GM18526 (cell line): Measurements from ENCODE around the gene HINT3.

ENCODE experiments used
- POLR2A ChIP-seq: IDR thresholded peaks from 3 replicates; pipeline ENCODE4 v1.6.1; 2011; ENCODE audit not compliant: insufficient read length; ENCODE audit errors: extremely low read depth

Gene HINT3

GRCh38 chr6:125931733-125932450 lies 24.7 kb upstream of the HINT3 start:
- no peak for TF ChIP-seq POLR2A

DNA sequence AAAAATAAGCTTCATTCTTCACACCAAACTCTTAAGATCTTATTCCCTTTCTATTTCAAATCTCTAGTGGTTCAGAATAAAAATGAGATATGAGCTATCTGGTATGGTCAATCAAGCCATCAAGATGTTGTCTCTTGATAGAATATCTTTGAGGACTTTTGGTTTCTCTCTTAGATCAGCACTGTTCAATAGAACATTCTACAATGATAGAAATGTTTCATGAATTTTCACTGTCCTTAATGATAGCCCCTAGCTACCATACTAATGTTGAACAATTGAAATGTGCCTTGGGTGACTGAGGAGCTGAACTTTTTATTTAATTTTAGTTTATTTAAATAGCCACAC lies 24.1 kb upstream of the HINT3 start:
- no peak for TF ChIP-seq POLR2A

- TF ChIP-seq POLR2A = no peak
These were observed 17.5 kb upstream of the HINT3 start for GRCh38 chr6:125939026-125939425.

DNA sequence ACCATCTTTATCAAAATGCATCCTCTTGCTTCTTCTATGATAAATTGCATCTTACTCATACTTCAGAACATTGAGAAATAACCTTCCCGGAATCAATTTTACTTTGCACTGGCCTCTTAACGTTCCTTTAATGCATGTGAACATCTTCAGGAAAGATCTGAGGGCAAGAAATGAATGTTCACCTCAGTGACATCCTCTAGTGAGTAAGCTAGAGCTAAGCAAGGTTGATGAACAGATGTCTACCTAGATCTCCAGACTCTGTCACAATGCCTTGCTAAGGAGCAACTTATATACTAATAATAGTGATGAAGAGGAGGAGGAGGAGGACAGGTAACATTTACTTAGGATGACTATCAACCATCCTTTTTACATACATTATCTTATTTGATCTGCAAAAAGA lies 16.8 kb upstream of the HINT3 start:
- TF ChIP-seq POLR2A = no peak

DNA sequence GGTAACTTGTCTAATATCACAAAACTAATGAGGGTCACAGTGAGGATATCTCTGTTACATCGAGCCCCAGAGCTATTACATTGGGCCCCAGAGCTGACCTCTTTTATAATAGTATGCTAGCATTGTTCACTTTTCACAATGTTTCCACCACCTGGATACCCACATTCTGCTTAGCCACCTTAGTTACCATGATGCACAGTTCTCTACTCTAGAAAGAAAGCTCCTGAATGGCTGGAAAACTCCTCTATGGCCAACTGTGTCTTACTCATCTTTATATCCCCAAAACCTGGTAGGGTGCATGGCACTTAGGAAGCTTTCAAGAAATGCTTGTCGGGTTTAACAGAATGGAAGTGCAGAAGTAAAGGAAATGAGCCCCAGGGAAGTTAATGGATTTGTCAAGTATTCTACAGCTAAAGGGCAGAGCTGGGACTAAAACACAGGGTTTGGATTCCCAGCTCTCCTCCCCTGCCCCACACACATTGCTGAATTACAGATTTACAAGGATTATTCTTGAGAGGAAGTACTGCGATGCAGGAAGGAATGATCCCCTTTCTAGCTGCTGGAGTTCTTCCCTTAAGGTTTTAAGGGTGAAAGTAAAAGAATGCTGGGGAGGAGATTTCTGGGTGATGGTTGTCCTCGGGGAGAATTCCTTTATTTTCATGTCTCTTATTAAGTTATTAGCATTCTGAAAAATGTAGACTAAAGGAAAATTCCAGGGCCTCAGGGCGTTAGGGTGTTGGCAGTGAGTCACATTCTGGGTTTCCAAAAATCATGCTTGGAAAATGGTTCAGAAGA lies 16.1 kb upstream of the HINT3 start:
- TF ChIP-seq POLR2A = no peak

GRCh38 chr6:125942672-125943527 lies 13.7 kb upstream of the HINT3 start:
- TF ChIP-seq POLR2A = no peak

DNA sequence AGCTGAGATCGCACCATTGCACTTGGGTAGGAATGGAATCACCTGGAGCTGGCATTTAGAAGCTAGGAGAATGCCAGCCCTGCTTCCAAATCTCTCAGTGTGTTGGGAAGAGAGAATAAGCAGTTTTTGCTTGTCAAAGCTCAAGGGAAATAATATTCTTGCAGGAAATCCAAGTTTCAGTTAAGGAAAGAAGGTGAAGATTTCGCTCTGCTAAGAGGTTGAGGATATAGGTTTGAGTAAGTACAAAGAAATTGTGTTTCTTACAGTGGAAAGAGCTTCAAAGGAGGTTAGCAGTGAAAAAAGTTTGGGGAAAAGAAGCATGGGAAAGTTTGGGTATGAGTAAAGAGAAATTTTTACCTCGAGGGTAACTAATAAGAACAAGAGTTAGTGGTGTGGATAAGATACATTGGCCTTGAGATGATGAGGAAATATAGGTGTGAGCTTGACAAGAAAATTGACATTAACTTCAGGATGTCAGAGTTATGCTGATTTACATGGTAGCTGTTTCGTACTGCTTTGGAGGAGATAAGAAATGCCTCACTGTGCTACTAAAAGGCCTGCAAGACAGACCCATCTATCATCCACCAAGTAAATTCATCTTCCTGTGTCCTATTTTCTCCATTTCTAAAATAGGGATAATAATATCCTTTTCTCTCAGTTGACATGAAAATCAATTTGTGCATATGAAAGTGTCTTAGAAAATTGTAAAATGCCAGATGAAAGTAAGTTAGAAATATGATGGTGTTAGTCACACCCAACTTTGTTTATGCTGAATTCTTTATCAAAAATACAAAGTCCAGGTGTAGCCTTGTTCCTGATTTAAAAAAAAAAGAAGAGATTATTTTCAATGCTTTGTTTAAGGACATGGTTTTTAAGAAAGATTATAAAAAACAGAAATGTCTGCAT lies 12.8 kb upstream of the HINT3 start:
- no peak for TF ChIP-seq POLR2A

GRCh38 chr6:125944434-125944816 lies 12.1 kb upstream of the HINT3 start:
- TF ChIP-seq POLR2A = no peak

GRCh38 chr6:125944896-125945295 lies 11.7 kb upstream of the HINT3 start:
- no peak for TF ChIP-seq POLR2A

GRCh38 chr6:125945378-125946141 lies 11.0 kb upstream of the HINT3 start:
- no peak for TF ChIP-seq POLR2A

- no peak for TF ChIP-seq POLR2A
These were observed 9.0 kb upstream of the HINT3 start for GRCh38 chr6:125947615-125948014.

- no peak for TF ChIP-seq POLR2A
These were observed 8.1 kb upstream of the HINT3 start for GRCh38 chr6:125948455-125948854.

DNA sequence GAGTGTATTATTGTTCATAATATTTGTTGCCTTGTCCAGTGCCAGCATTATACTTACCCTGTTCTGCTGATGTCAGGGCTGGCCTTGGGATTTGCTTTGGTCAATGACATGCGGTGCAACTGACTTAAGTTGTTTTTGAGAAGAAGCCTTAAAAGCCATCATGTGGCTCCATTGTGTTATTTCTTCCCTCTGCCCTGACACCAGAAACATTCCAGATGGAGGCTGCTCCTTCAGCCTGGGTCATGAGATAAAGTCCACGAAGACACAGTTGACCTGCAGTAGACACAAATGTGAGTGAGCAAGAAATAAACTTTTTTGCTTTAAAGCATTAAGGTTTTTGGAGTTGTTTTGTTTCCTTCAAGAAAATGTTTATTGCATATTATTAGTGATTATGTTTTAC lies 7.5 kb upstream of the HINT3 start:
- TF ChIP-seq POLR2A = no peak

GRCh38 chr6:125950293-125950692 lies 6.3 kb upstream of the HINT3 start:
- no peak for TF ChIP-seq POLR2A

DNA sequence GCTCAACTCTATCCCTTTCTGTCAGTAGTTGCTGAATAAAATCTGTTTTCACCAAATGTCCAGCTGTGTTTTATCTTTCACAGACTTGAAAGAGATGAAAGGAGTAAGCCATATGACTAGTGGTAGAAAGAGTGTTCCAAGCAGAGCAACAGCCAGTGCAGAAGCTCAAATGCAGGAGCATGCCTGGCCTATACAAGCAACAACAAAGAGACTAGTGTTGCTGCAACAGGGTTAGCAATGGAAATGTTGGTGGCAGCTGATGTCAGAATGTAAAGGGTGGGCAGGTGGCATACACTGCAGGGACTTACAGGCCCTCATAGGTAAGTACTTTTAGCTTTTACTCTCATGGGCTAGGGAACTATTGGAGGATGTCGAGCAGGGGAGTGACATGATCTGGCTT lies 5.2 kb upstream of the HINT3 start:
- no peak for TF ChIP-seq POLR2A
